Osteocyte (in vitro differentiated cells): ENCODE measurements around the gene TBL1Y. TPM values are rescaled to one million over a fixed set of nuclear protein-coding genes. Genes with fewer than 3 reads are reported as not detected.

Experiments
- DNase-seq: peaks from one replicate; pipeline ENCODE4 v3.0.0; 2021; ENCODE audit warnings: mixed read lengths; ENCODE audit not compliant: unreplicated experiment; ENCODE audit errors: extremely low spot score
- H3K27ac Mint-ChIP-seq: one replicate; pipeline ENCODE4 v1.8.0; 2021; ENCODE audit warnings: mild to moderate bottlenecking, mixed read lengths; ENCODE audit not compliant: unreplicated experiment
- H3K27me3 Mint-ChIP-seq: one replicate; pipeline ENCODE4 v1.8.0; 2021; ENCODE audit warnings: mixed read lengths; ENCODE audit not compliant: unreplicated experiment
- H3K36me3 Mint-ChIP-seq: one replicate; pipeline ENCODE4 v1.8.0; 2021; ENCODE audit warnings: mixed read lengths; ENCODE audit not compliant: unreplicated experiment
- H3K4me1 Mint-ChIP-seq: one replicate; pipeline ENCODE4 v1.8.0; 2021; ENCODE audit warnings: mixed read lengths; ENCODE audit not compliant: unreplicated experiment
- H3K4me3 Mint-ChIP-seq: one replicate; pipeline ENCODE4 v1.8.0; 2021; ENCODE audit warnings: mild to moderate bottlenecking, moderate library complexity, mixed read lengths; ENCODE audit not compliant: unreplicated experiment
- H3K9me3 Mint-ChIP-seq: one replicate; pipeline ENCODE4 v1.8.0; 2021; ENCODE audit warnings: mixed read lengths; ENCODE audit not compliant: unreplicated experiment
- total RNA-seq: library from RNA; stranded (reverse); gene quantifications from 2 replicates; pipeline ENCODE4 v1.2.1, GENCODE V29; 2021
- TF ChIP-seq, protein P1 (sequence below): fragments of 200-600 bp; sonication (generic); IDR thresholded peaks from 2 replicates; pipeline ENCODE4 v1.5.0; 2021; ENCODE audit warnings: antibody characterized with exemption, mild to moderate bottlenecking, moderate library complexity

The TBL1Y gene
- total RNA-seq, 1 donor from 2014 or later, result not detected

- no peaks in the 10 kb centered on the region for H3K36me3 Mint-ChIP-seq
- TF ChIP-seq, protein P1, sequence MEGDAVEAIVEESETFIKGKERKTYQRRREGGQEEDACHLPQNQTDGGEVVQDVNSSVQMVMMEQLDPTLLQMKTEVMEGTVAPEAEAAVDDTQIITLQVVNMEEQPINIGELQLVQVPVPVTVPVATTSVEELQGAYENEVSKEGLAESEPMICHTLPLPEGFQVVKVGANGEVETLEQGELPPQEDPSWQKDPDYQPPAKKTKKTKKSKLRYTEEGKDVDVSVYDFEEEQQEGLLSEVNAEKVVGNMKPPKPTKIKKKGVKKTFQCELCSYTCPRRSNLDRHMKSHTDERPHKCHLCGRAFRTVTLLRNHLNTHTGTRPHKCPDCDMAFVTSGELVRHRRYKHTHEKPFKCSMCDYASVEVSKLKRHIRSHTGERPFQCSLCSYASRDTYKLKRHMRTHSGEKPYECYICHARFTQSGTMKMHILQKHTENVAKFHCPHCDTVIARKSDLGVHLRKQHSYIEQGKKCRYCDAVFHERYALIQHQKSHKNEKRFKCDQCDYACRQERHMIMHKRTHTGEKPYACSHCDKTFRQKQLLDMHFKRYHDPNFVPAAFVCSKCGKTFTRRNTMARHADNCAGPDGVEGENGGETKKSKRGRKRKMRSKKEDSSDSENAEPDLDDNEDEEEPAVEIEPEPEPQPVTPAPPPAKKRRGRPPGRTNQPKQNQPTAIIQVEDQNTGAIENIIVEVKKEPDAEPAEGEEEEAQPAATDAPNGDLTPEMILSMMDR, result no peak
- no peak overlapping the region for H3K4me3 Mint-ChIP-seq
- H3K27ac Mint-ChIP-seq, result no peak overlapping the region
- no peaks in the 10 kb centered on the region for H3K9me3 Mint-ChIP-seq
- DNase-seq, result no peak
- no peaks in the 10 kb centered on the region for H3K27me3 Mint-ChIP-seq
- no peaks in the 10 kb centered on the region for H3K4me1 Mint-ChIP-seq
Measured at GRCh38 chrY:7115871-7116270, 205.4 kb downstream of the TBL1Y start.

GRCh38 chrY:7122202-7122601 is 211.7 kb downstream of the TBL1Y start:
- DNase-seq, result no peak
- Mint-ChIP-seq H3K36me3 (no peaks in the 10 kb centered on the region), H3K27ac (no peak overlapping the region), H3K27me3 (no peaks in the 10 kb centered on the region), H3K9me3 (no peaks in the 10 kb centered on the region), H3K4me1 (no peaks in the 10 kb centered on the region), H3K4me3 (no peak overlapping the region)
- TF ChIP-seq, protein P1, result no peak

GRCh38 chrY:7125136-7126056 is 214.9 kb downstream of the TBL1Y start:
- Mint-ChIP-seq H3K27me3 (no peaks in the 10 kb centered on the region), H3K36me3 (no peaks in the 10 kb centered on the region), H3K4me1 (no peaks in the 10 kb centered on the region), H3K27ac (no peak overlapping the region), H3K9me3 (no peaks in the 10 kb centered on the region), H3K4me3 (no peak overlapping the region)
- TF ChIP-seq, protein P1, result no peak
- no peak for DNase-seq

GRCh38 chrY:7128211-7128610 is 217.7 kb downstream of the TBL1Y start:
- TF ChIP-seq, protein P1, result no peak

More at GRCh38 chrY:7128211-7128610, 217.7 kb downstream of the TBL1Y start:
- DNase-seq, result no peak
- Mint-ChIP-seq H3K27me3 (no peaks in the 10 kb centered on the region), H3K4me1 (no peaks in the 10 kb centered on the region), H3K27ac (no peak overlapping the region), H3K9me3 (no peaks in the 10 kb centered on the region), H3K36me3 (no peaks in the 10 kb centered on the region), H3K4me3 (no peak overlapping the region)

Other genes with a start within 250 kb of the TBL1Y start
- gene AMELY, start 1.1 kb downstream of the TBL1Y start, total RNA-seq, result not detected in 2 replicates